ENCODE data around the gene VDAC1. TPM values are rescaled to one million over a fixed set of nuclear protein-coding genes. Genes with fewer than 3 reads are reported as not detected.

The VDAC1 gene
- polyA plus RNA-seq, 1 donor (not counting 4 experiments of a cell fraction or from before 2014, with no cell fraction given) = 300 TPM

- H3K36me3 ChIP-seq (ENCODE audit: control insufficient read depth in 2 of 2, extremely low read depth in 1 of 2, insufficient read depth in 2 of 2, low read length in 2 of 2) = no peaks in the 10 kb centered on the region
- DNase-seq (ENCODE audit: low read depth, low spot score) = no peak
- dilution Hi-C loops (cut with MboI; ENCODE audit: extremely low pct_ligation_motif_present, low sequenced_read_pairs) = no loop called here
Measured at GRCh38 chr5:133930813-133931090, 74.0 kb downstream of the VDAC1 start.

GRCh38 chr5:133930061-133930812 lies 74.5 kb downstream of the VDAC1 start:
- Histone ChIP-seq H3K27ac (ENCODE audit: control insufficient read depth, insufficient read depth, low read length) (no peak overlapping the region), H3K27me3 (ENCODE audit: control insufficient read depth, extremely low read depth, insufficient read depth, low read length) (peaks cover 13% of the 10 kb centered on the region), H3K9me3 (ENCODE audit: control insufficient read depth, low read depth, low read length) (no peaks in the 10 kb centered on the region), H3K9me1 (ENCODE audit: control insufficient read depth, extremely low read depth, insufficient read depth, low read length) (no peaks in the 10 kb centered on the region), H3K9ac (ENCODE audit: control insufficient read depth, extremely low read depth, insufficient read depth, low read length) (no peak overlapping the region), H3K4me1 (ENCODE audit: control insufficient read depth, extremely low read depth, insufficient read depth, low read length) (no peaks in the 10 kb centered on the region), H3K79me2 (ENCODE audit: control insufficient read depth, insufficient read depth, low read length) (no peaks in the 10 kb centered on the region), H3K36me3 (ENCODE audit: control insufficient read depth in 2 of 2, extremely low read depth in 1 of 2, insufficient read depth in 2 of 2, low read length in 2 of 2) (no peaks in the 10 kb centered on the region), H4K20me1 (ENCODE audit: control insufficient read depth, extremely low read depth, insufficient read depth, low read length) (no peaks in the 10 kb centered on the region), H2AFZ (ENCODE audit: control insufficient read depth, low read length) (no peak overlapping the region), H3K4me2 (ENCODE audit: control insufficient read depth, extremely low read depth, insufficient read depth, low read depth, low read length) (no peak overlapping the region), H3K4me3 (ENCODE audit: control insufficient read depth in 2 of 3, extremely low read depth in 1 of 3, insufficient read depth in 2 of 3, low read depth in 1 of 3, low read length in 3 of 3) (no peak overlapping the region)
- TF ChIP-seq CTCF (optimal IDR thresholded peaks at IDR 0.05 in 1 of 3, IDR thresholded peaks at IDR 0.05 in 1 of 3, conservative IDR thresholded peaks at IDR 0.05 in 1 of 3; ENCODE audit: extremely low read depth in 1 of 3, insufficient read depth in 2 of 3, low read length in 3 of 3) (no peak), EZH2 (IDR thresholded peaks at IDR 0.05; ENCODE audit: low read length) (no peak)
- DNase-seq (ENCODE audit: low read depth, low spot score) (no peak), FAIRE-seq (no peak)
- dilution Hi-C loops (cut with MboI; ENCODE audit: extremely low pct_ligation_motif_present, low sequenced_read_pairs) = no loop called here

More at GRCh38 chr5:133930813-133931090, 74.0 kb downstream of the VDAC1 start:
- H3K27ac ChIP-seq (ENCODE audit: control insufficient read depth, insufficient read depth, low read length) = no peak overlapping the region
- H3K4me2 ChIP-seq (ENCODE audit: control insufficient read depth, extremely low read depth, insufficient read depth, low read depth, low read length) = no peak overlapping the region
- no peak overlapping the region for H3K9ac ChIP-seq (ENCODE audit: control insufficient read depth, extremely low read depth, insufficient read depth, low read length)
- no peak for FAIRE-seq
- TF ChIP-seq CTCF (optimal IDR thresholded peaks at IDR 0.05 in 1 of 3, IDR thresholded peaks at IDR 0.05 in 1 of 3, conservative IDR thresholded peaks at IDR 0.05 in 1 of 3; ENCODE audit: extremely low read depth in 1 of 3, insufficient read depth in 2 of 3, low read length in 3 of 3) = no peak
- no peak for TF ChIP-seq EZH2 (IDR thresholded peaks at IDR 0.05; ENCODE audit: low read length)
- H4K20me1 ChIP-seq (ENCODE audit: control insufficient read depth, extremely low read depth, insufficient read depth, low read length) = no peaks in the 10 kb centered on the region
- H3K9me1 ChIP-seq (ENCODE audit: control insufficient read depth, extremely low read depth, insufficient read depth, low read length) = no peaks in the 10 kb centered on the region
- no peak overlapping the region for H2AFZ ChIP-seq (ENCODE audit: control insufficient read depth, low read length)
- H3K4me3 ChIP-seq (ENCODE audit: control insufficient read depth in 2 of 3, extremely low read depth in 1 of 3, insufficient read depth in 2 of 3, low read depth in 1 of 3, low read length in 3 of 3) = no peak overlapping the region
- no peaks in the 10 kb centered on the region for H3K9me3 ChIP-seq (ENCODE audit: control insufficient read depth, low read depth, low read length)
- peaks cover 12% of the 10 kb centered on the region for H3K27me3 ChIP-seq (ENCODE audit: control insufficient read depth, extremely low read depth, insufficient read depth, low read length)
- H3K4me1 ChIP-seq (ENCODE audit: control insufficient read depth, extremely low read depth, insufficient read depth, low read length) = no peaks in the 10 kb centered on the region
- H3K79me2 ChIP-seq (ENCODE audit: control insufficient read depth, insufficient read depth, low read length) = no peaks in the 10 kb centered on the region
